Activated CD4-positive, alpha-beta T cell treated with anti-CD3 and anti-CD28 coated beads, Interleukin-10, Interleukin-2, amounts not matched to agents 100 ng/mL and 50 ng/mL, durations not matched to agents 16 hours and 8 hours (primary cell): ENCODE data around the gene ELF2.
A peak's percentile ranks its signal among the peaks of the same experiment; 100 is the strongest.
"Not testable (repeated sequence)": the region's sequence is repeated elsewhere in the genome, so short reads cannot be mapped to it uniquely, and the experiment has no call there.

Source experiments
- DNase-seq: peaks from one replicate; pipeline ENCODE4 v3.0.0-alpha.2; 2020

The ELF2 gene

GRCh38 chr4:139076016-139076744 is 100.8 kb downstream of the ELF2 start:
- no peak for DNase-seq

DNA sequence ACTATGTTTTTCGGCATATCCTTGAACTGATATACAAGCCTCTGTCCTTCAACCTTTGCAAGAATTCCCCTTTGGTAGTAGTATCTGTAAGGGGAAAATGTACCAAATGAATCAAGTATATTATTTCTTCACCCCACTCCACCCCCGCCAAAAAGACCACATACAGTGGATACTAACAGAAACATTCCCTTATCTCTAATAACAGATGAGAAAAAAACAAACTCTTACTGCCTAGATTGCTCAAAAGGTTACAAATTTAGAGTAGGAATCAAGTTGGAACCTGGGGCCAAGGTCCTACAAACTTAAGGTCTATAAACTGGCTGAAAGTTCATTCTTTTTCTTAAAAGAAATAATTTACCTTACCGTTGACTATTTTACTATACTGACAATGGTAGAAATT is 116.4 kb downstream of the ELF2 start:
- DNase-seq: no peak

DNA sequence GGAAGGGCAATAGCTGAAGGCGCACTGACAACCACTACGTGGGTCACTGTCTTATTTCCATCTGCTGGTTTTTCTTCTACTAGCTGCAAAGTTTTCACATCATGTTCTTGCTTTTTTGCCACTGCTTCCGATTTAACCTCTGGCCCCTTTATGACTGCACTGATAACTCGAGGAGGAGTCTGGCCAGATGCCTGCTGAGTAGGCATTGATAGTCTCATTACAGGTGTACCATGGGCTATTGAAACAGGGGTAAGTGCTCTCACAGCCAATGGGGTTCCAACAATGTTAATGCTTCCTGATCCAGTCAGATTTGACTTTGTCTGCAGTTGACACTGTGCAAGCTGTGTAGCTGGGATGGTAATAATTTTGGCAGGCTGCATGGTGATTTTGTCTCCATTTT is 118.0 kb downstream of the ELF2 start:
- DNase-seq: not testable (repeated sequence)

- DNase-seq: no peak
These were observed 122.1 kb downstream of the ELF2 start for GRCh38 chr4:139054791-139055505.

GRCh38 chr4:139053909-139054308 is 123.1 kb downstream of the ELF2 start:
- no peak for DNase-seq

DNA sequence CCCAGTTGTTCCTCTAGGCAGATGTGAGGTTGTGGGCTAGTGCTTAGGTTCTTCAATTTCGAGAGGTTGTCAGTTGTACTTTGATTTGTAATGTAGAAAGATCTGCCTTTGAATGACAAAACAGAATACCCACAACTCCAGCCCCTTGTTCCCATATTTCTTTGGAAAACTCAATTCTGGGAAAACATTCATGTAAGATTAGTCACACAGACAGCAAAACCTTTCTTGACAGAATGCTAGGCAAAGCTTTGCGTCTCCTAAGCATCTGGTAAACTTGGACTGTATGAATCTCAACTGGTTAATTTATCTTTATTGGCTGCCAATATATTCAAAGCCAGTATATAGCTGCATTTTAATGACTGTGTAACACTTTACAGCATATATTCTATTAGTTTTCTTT is 126.6 kb downstream of the ELF2 start:
- DNase-seq: no peak

DNA sequence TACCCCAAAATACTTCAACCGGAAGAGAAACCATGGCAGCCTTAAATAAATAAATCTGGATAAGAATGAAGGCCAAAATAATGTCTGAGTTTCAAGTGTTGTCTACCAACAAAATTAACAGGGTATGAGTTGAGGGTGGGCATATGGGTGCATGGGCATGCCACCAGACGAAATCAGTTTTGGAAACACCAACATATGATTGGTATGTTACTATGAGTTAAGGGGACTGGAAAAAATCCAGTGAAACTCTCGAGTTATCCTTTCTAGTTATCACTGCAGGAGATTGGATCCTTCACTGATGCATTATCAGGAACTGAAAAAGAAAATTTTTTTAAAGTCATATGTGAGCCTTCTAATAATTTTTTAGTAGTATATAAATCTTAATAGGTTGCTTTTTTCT is 129.0 kb downstream of the ELF2 start:
- DNase-seq: no peak

DNA sequence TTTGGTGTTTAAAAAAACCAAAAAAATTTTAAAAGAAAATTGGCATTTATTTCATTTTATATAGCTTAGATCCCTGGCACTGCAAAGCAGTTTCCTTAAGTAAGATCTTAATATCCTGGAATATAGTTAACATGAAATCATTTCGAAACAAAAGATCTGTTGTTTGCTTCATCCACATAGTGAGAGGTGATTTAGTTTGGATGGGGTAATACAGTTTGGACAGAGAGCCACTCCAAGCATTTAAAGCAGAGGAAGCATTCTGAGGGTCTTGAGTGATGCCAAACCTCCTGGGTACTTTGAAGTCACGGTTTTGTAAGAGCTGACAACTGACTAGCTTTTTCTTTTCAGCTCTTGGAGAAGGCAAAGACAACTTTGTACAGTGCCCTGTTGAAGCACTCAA is 132.7 kb downstream of the ELF2 start:
- no peak for DNase-seq

DNA sequence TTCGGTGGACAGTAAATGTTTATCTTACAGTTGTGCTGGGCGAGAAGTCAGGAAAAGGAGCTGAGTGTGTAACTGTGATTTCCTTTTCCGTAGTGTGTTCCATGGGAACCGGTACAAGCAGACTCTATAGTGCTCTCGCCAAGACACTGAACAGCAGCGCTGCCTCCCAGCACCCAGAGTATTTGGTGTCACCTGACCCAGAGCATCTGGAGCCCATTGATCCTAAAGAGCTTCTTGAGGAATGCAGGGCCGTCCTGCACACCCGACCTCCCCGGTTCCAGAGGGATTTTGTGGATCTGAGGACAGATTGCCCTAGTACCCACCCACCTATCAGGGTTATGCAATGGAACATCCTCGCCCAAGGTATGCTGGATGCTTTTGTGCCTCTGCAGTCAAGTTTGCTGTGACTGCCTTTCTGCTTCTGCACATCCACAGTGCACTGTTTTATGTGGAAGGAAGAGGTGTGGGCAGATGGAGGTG is 134.0 kb downstream of the ELF2 start:
- DNase-seq: no peak

- DNase-seq: no peak
These were observed 138.1 kb downstream of the ELF2 start for GRCh38 chr4:139038874-139039443.

GRCh38 chr4:139036885-139037284 is 140.1 kb downstream of the ELF2 start:
- DNase-seq: no peak

DNA sequence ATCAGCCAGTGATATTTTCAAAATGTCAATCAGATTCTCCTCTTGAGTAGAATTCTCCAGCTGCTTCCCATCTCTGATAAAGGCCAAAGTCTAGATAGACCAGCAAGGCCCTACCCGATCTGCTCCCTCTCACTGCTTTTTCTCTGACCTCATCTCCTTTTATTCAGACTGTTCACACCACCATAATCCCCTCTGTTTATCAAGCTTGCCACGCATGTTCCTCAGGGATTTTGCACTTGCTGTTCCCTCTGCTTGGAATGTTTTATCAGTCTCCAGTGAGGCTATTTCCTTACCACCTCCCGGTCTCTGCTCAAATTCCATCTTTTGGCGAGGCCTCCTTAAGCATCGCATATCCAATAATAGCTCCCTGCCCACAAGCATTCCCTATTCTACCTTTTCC is 141.4 kb downstream of the ELF2 start:
- DNase-seq: no peak

DNA sequence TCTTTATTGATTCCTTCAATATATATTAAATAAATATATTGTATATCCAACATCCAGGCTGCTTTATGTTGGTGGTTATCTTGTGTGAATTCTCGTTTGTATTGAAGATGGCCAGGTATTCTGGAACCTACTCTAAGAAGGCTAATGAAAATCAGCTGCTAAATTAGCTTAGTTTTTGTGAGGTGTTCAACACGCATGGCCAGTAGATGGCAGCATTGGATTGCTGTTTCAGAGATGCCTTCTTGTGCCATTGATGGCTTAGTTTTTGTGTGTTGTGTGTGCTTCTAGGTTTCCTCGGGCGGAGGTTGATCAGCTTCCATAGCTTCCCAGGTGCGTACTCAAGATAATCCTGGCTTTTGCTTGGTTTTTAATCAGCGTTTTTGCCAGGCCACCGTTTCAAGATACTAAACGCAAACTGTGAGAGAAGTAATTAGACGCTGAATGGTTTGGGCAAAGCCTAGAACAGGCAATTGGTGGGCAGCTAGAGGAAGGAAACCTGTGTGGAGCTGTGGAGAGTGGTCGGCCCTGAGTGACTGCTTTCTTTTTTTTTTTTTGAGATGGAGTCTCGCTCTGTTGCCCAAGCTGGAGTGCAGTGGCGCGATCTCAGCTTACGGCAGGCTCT is 146.3 kb downstream of the ELF2 start:
- peak; percentile 75 for DNase-seq

- DNase-seq: not testable (repeated sequence)
These were observed 147.1 kb downstream of the ELF2 start for GRCh38 chr4:139029866-139030363.

GRCh38 chr4:139028191-139028661 is 148.8 kb downstream of the ELF2 start:
- DNase-seq: no peak

DNA sequence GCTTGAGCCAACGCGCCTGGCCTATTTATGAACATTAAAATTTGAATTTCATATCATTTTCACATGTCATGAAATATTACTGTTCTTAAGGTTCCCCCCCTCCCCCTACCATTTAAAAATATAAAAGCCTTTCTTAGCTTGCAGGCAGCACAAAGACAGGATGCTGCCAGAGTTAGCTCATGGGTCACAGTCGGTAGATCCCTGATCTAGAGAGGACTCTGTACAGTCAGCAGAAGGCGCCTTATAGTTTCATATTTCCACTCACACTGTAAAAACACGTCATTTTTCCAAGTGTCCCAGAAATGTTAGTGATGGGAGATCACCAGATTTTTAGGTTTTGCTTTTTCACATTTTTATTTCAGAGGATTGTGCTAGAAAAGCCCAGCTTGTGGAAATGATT is 149.2 kb downstream of the ELF2 start:
- no peak for DNase-seq

DNA sequence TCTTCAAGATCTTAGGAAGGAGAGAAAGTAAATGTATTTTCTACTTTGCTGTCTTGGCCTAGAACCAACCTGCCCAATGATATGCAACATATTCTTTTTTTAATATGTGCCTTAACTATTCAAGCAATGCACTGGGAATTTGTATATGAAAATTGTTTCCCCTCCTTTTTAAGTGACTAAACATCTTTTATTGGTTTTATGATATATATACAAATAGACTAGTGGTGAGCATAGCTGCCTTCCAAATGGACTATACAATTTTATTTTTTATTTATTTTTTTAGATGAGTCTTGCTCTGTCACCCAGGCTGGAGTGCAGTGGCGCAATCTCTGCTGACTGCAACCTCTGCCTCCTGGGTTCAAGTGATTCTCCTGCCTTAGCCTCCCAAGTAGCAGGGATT is 151.2 kb downstream of the ELF2 start:
- no peak for DNase-seq

GRCh38 chr4:139024686-139025085 is 152.3 kb downstream of the ELF2 start:
- no peak for DNase-seq

DNA sequence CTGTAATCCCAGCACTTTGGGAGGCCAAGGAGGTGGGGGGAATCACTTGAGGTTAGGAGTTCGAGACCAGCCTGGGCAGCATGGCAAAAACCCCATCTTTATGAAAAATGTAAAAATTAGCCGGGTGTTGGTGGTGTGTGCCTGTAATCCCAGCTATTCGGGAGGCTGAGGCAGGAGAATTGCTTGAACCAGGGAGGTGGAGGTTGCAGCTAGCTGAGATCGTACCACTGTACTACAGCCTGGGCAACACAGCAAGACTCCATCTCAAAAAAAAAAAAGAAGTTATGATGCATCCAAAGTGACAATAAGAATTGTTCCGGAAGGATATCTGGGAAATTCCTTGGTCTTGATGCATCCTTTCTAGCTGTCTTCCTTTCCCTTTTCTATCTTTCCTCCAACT is 154.2 kb downstream of the ELF2 start:
- DNase-seq: no peak

DNA sequence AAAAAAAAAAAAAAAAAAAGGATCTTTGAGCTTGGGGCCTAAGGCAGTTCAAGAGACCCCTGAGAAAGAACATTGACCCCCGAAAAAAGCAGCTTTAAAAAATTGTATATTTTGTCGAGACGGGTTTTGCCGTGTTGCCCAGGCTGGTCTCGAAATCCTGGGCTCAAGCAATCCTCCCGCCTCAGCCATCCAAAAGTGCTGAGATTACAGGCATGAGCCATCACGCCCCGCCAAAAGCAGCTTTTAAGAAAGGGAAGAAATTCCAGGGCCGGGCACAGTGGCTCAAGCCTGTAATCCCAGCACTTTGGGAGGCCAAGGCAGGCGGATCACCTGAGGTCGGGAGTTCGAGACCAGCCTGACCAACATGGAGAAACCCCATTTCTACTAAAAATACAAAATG is 155.9 kb downstream of the ELF2 start:
- DNase-seq: not testable (repeated sequence)

DNA sequence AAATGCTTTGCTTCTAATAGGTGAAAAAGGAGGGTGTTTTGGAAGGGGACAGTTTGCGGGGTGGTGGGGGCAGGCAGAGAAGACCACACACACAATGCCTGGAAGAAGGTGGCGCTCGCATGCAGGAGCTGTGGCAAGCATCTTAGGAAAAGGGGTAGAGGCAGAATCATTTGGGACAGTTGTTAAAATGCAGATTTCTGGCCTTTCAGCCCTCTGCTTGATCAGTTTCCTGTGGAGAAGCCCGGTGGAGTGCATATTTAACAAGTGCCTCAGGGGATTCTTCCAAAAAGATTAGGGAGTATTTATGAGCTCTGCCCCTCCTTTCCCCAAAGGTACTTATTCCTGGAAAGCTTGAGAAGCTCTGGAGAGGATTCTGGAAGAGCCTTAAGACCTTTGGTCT is 156.6 kb downstream of the ELF2 start:
- no peak for DNase-seq

DNA sequence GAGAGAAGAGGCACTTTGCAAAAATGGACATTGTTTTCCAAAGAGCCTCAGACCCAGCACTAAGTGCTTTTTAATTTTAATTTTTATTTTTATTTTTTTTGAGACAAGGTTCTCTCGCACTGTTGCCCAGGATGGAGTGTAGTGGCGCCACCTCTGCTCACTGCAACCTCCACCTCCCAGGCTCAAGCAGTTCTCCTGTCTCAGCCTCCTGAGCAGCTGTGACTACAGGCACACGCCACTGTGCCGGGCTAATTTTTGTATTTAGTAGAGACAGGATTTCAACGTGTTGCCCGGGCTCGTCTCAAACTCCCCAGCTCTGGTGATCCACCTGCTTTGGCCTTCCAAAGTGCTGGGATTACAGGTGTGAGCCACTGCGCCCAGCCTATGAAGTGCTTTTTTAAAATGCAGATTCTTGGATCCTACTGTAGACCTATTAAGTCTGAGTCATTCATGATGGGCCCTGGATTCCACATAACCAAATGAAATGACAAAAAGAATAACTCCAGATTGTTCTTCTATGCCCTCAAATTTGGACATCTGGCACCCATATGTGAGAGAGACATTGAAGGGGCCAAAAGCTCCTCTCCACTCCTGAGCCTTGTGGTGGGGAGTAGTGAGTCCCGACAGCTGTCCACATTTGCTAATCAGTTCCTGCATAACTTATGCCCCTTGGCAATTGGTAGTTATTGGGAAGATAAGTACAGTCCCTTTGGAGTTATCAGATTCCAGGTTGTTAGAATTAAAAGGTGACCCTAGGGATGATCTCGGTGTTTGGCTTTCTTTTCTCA is 157.9 kb downstream of the ELF2 start:
- no peak for DNase-seq

- DNase-seq: peak; percentile 20
These were observed 158.5 kb downstream of the ELF2 start for GRCh38 chr4:139018501-139018900.
